GM23338 (cell line): ENCODE results near the gene VWDE. TPM values are rescaled to one million over a fixed set of nuclear protein-coding genes. Genes with fewer than 3 reads are reported as not detected.

Experiments used
- ATAC-seq: fragments of 200-7000 bp; cut with Tn5 transposase; 3 replicates; pipeline ENCODE4 v1.9.1; 2020
- DNase-seq: peaks from one replicate; pipeline ENCODE4 v3.0.0-alpha.2; 2015; ENCODE audit warnings: low spot score
- H2AFZ ChIP-seq: fragments of 200-600 bp; sonication (generic); 2 replicates; pipeline ENCODE4 v1.8.0; 2016; ENCODE audit warnings: antibody characterized with exemption, mild to moderate bottlenecking, moderate library complexity
- H3F3A ChIP-seq: fragments of 200-600 bp; sonication (generic); replicated peaks from 2 replicates; pipeline ENCODE4 v1.8.0; 2017; ENCODE audit warnings: antibody characterized with exemption, mixed run types, low read depth
- H3K27ac ChIP-seq: fragments of 200-600 bp; sonication (generic); 2 replicates; pipeline ENCODE4 v1.6.1; 2016; ENCODE audit warnings: low read depth
- H3K27me3 ChIP-seq: fragments of 200-600 bp; sonication (generic); 2 replicates; pipeline ENCODE4 v1.8.0; 2016; ENCODE audit warnings: mild to moderate bottlenecking, mixed run types, moderate library complexity; ENCODE audit not compliant: insufficient read depth
- H3K36me3 ChIP-seq: fragments of 200-600 bp; sonication (generic); 2 replicates; pipeline ENCODE4 v1.8.0; 2016; ENCODE audit warnings: mild to moderate bottlenecking; ENCODE audit not compliant: insufficient read depth
- H3K4me1 ChIP-seq: fragments of 200-600 bp; sonication (generic); 2 replicates; pipeline ENCODE4 v1.8.0; 2016; ENCODE audit warnings: mild to moderate bottlenecking, moderate library complexity; ENCODE audit not compliant: insufficient read depth
- H3K4me2 ChIP-seq: fragments of 200-600 bp; sonication (generic); 2 replicates; pipeline ENCODE4 v1.7.1; 2017; ENCODE audit warnings: mixed run types
- H3K4me3 ChIP-seq: fragments of 200-600 bp; sonication (generic); 2 replicates; pipeline ENCODE4 v1.6.1; 2016; ENCODE audit warnings: mixed run types
- H3K79me2 ChIP-seq: fragments of 200-600 bp; sonication (generic); replicated peaks from 2 replicates; pipeline ENCODE4 v1.8.0; 2017; ENCODE audit warnings: mild to moderate bottlenecking; ENCODE audit not compliant: insufficient read depth
- H3K9me2 ChIP-seq: fragments of 200-600 bp; sonication (generic); 2 replicates; pipeline ENCODE4 v1.8.0; 2017; ENCODE audit not compliant: insufficient read depth
- H4K20me1 ChIP-seq: fragments of 200-600 bp; sonication (generic); replicated peaks from 2 replicates; pipeline ENCODE4 v1.8.0; 2017; ENCODE audit warnings: mild to moderate bottlenecking; ENCODE audit not compliant: insufficient read depth
- H3K27ac Mint-ChIP-seq: 2 replicates; pipeline ENCODE4 v1.8.0; 2020; ENCODE audit warnings: inconsistent platforms, mild to moderate bottlenecking, moderate library complexity, mixed read lengths
- H3K27me3 Mint-ChIP-seq: 3 replicates; pipeline ENCODE4 v1.8.0; 2022; ENCODE audit warnings: low read depth, mild to moderate bottlenecking, moderate library complexity, mixed read lengths, inconsistent platforms; ENCODE audit not compliant: insufficient read depth, poor library complexity
- H3K36me3 Mint-ChIP-seq: 3 replicates; pipeline ENCODE4 v1.8.0; 2021; ENCODE audit warnings: low read depth, mild to moderate bottlenecking, inconsistent platforms, moderate library complexity, mixed read lengths
- H3K4me1 Mint-ChIP-seq: 3 replicates; pipeline ENCODE4 v1.8.0; 2020; ENCODE audit warnings: mild to moderate bottlenecking, inconsistent platforms, mixed read lengths
- H3K4me3 Mint-ChIP-seq: 3 replicates; pipeline ENCODE4 v1.8.0; 2021; ENCODE audit warnings: moderate library complexity, mild to moderate bottlenecking, inconsistent platforms, mixed read lengths
- H3K9me3 Mint-ChIP-seq: 3 replicates; pipeline ENCODE4 v1.8.0; 2020; ENCODE audit warnings: moderate library complexity, mild to moderate bottlenecking, inconsistent platforms, mixed read lengths
- CREB1 ChIP-seq: fragments of 250-450 bp; sonication (Bioruptor Pico); IDR thresholded peaks from 2 replicates; pipeline ENCODE4 v1.5.0; 2020; ENCODE audit warnings: low read depth, mild to moderate bottlenecking, moderate library complexity
- CTCF ChIP-seq, 2 experiments: fragments of 200-600 bp in 1 of 2; sonication (generic) in 1 of 2; conservative IDR thresholded peaks; 2 replicates each; pipeline versions ENCODE4 v1.5.1 to v1.6.1; 2016 to 2017; ENCODE audit warnings: antibody characterized with exemption in 2 of 2, low read depth in 2 of 2, mild to moderate bottlenecking in 2 of 2, moderate library complexity in 1 of 2
- ETS1 ChIP-seq: IDR thresholded peaks from 2 replicates; pipeline ENCODE4 v1.6.1; 2016; ENCODE audit warnings: antibody characterized with exemption
- EZH2 ChIP-seq: fragments of 200-600 bp; sonication (generic); IDR thresholded peaks from one replicate; pipeline ENCODE4 v1.8.0; 2017; ENCODE audit warnings: antibody characterized with exemption, mild to moderate bottlenecking, low read depth; ENCODE audit not compliant: unreplicated experiment
- EZH2phosphoT487 ChIP-seq: fragments of 200-600 bp; sonication (generic); IDR thresholded peaks from one replicate; pipeline ENCODE4 v1.8.1; 2018; ENCODE audit warnings: antibody characterized with exemption; ENCODE audit not compliant: unreplicated experiment
- JUNB ChIP-seq: IDR thresholded peaks from one replicate; pipeline ENCODE4 v1.6.1; 2016; ENCODE audit warnings: antibody characterized with exemption; ENCODE audit not compliant: unreplicated experiment
- NANOG ChIP-seq: IDR thresholded peaks from 2 replicates; pipeline ENCODE4 v1.6.1; 2016; ENCODE audit warnings: antibody characterized with exemption, borderline replicate concordance
- POLR2AphosphoS5 ChIP-seq: IDR thresholded peaks from 2 replicates; pipeline ENCODE4 v1.6.1; 2016; ENCODE audit warnings: antibody characterized with exemption, low read depth
- REST ChIP-seq: IDR thresholded peaks from one replicate; pipeline ENCODE4 v1.6.1; 2018; ENCODE audit warnings: antibody characterized with exemption; ENCODE audit not compliant: unreplicated experiment
- ZNF114 ChIP-seq: fragments of 250-450 bp; sonication (Bioruptor Pico); IDR thresholded peaks from 2 replicates; pipeline ENCODE4 v1.5.0; 2020; ENCODE audit warnings: mild to moderate bottlenecking, moderate library complexity
- ZNF331 ChIP-seq: fragments of 250-450 bp; sonication (Bioruptor Pico); IDR thresholded peaks from 2 replicates; pipeline ENCODE4 v1.5.0; 2020; ENCODE audit warnings: low read depth, mild to moderate bottlenecking, moderate library complexity
- ZNF462 ChIP-seq: fragments of 250-450 bp; sonication (Bioruptor Pico); IDR thresholded peaks from 2 replicates; pipeline ENCODE4 v1.5.0; 2020; ENCODE audit warnings: mild to moderate bottlenecking, moderate library complexity
- polyA plus RNA-seq: library from polyadenylated mRNA; unstranded; fragments of >200 nt; fragmentation: Nextera tagmentation; extraction: Ambion mirVana; gene quantifications from 2 replicates; pipeline ENCODE4 v1.2.1, GENCODE V29; 2016
- total RNA-seq: library from RNA; depleted of rRNA; stranded (reverse); fragments of >200 nt; shearing (Covaris generic); gene quantifications from 2 replicates; pipeline ENCODE4 v1.2.3, GENCODE V29; 2014

Gene VWDE
- total and polyA plus RNA-seq, 2 experiments from 2014 or later, result 24.6 to 45.5 TPM

- peaks cover 32% of the 10 kb centered on the region for H3K36me3 Mint-ChIP-seq
- peaks cover 9% of the 10 kb centered on the region for H3K36me3 ChIP-seq
These were observed 20.3 kb downstream of the VWDE start for GRCh38 chr7:12383377-12383776.

More at GRCh38 chr7:12383377-12383776, 20.3 kb downstream of the VWDE start:
- Histone ChIP-seq H4K20me1 (no peaks in the 10 kb centered on the region), H3K27me3 (no peaks in the 10 kb centered on the region), H3K4me1 (no peaks in the 10 kb centered on the region), H3F3A (no peaks in the 10 kb centered on the region), H3K4me3 (no peak overlapping the region), H3K79me2 (no peaks in the 10 kb centered on the region), H3K4me2 (no peak overlapping the region), H2AFZ (no peak overlapping the region), H3K9me2 (no peaks in the 10 kb centered on the region), H3K27ac (no peak overlapping the region)
- no peak overlapping the region for H3K27ac Mint-ChIP-seq
- H3K27me3 Mint-ChIP-seq, result no peaks in the 10 kb centered on the region
- H3K9me3 Mint-ChIP-seq, result no peaks in the 10 kb centered on the region
- peaks cover 2% of the 10 kb centered on the region; the same call in 2 of the 3 replicates for H3K4me1 Mint-ChIP-seq
- ATAC-seq (no peak), DNase-seq (no peak)
- TF ChIP-seq ZNF462 (CRISPR knock-in tag) (no peak), ZNF114 (no peak), JUNB (no peak), POLR2AphosphoS5 (no peak), ZNF331 (CRISPR knock-in tag) (no peak), EZH2phosphoT487 (no peak), REST (no peak), CREB1 (CRISPR knock-in tag) (no peak), CTCF (conservative IDR thresholded peaks at IDR 0.05; ENCODE audit: low read depth in 2 of 2) (no peak), NANOG (no peak), EZH2 (no peak), ETS1 (no peak)
- no peak overlapping the region for H3K4me3 Mint-ChIP-seq
